IPS DF 4.7 (cell line): ENCODE measurements around the gene SC5D.

Experiments used
- DNase-seq: peaks from one replicate; pipeline ENCODE4 v3.0.0-alpha.2; 2013; ENCODE audit warnings: low spot score; ENCODE audit errors: extremely low read depth

The SC5D gene

DNA sequence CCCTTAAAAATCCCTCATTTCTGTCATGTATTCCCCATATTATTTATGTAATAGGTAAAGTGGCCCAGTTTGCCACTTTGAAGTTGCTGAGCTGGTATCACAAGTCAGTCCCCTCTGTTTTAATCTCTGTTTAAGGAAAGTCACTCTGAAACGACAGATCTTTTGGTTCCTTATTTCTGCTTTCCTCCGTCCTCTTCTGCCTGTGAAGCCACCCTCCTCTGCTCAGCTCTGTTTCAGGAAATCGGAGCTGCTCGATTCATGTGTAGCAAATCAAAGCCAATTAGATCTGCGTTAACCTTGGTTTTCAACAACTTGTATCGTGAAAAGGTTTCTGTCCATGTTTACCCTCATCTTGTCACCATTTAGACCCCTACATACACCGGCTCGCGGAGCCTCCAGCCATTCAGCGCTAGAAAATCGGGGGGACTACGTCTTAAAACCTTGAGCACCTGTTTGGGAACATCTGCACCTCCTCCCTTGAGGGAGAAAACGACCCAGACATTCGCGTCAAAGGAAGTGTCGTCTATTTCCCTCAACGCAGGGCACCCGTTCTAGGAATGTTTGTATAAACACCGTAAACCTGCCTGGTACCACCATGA is 576 bp upstream of the SC5D start:
- DNase-seq, result no peak

DNA sequence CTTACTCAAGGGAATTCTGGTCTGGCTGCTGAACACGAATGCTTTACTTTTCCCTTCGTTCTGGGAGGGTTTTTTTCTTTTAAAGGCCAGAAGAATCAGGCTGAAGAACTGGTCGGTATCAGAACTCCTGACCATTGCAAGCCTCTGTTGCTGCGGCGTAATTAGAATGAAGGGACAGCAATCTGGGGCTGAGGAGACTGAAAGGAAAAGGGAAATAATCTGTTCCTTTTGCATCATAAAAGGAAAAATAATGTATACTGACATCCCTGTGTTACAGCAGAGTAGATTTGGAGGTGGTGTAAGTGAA is 670 bp downstream of the SC5D start:
- no peak for DNase-seq

DNA sequence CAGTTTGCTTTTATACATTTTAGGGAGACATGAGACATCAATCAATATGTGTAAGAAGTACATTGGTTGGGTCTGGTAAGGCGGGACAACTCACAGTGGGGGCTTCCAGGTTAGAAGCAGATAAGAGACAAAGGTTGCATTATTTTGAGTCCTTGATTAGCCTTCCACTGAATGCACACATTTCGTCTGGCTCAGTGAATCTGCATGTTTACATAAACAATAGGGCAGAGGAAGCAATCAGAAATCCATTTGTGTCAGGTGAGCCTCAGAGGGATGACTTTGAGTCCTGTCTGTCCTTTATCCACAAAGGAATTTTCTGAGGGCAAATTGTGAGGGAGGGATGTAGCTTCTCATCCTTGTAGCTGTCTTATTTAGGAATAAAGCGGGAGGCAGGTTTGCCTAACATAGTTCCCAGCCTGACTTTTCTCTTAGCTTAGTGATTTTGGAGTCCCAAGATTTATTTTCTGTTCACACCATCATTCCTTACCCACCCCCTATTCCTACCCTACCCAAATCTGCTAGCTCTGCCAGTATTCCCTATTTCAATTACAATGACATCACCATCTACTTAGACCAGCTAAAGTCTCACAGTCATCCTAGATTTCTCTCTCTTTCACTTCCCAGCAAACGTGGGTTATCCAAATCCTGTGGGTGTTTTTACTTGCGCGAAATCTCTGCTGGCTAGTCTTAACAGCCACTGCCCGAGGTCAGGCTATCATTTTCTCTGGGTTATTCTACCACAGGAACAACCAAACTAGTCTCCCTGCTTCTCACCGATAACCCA is 2.9 kb downstream of the SC5D start:
- DNase-seq, result no peak

DNA sequence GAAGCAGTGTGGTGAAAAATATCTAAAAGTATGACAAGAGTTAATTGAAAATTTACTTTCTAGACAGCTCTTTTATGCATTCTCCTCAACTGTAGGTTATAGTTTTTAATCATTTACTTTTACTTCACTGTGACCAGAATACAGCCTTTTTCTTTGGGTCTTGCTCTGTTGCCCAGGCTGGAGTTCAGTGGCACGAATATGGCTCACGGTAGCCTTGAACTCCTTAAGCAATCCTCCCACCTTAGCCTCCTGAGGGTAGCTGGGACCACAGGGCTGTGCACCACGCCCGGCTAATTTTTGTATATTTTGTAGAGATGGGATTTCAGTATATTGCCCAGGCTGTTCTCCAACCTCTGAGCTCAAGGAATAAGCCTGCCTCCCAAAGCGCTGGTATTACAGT is 5.3 kb downstream of the SC5D start:
- no peak for DNase-seq

DNA sequence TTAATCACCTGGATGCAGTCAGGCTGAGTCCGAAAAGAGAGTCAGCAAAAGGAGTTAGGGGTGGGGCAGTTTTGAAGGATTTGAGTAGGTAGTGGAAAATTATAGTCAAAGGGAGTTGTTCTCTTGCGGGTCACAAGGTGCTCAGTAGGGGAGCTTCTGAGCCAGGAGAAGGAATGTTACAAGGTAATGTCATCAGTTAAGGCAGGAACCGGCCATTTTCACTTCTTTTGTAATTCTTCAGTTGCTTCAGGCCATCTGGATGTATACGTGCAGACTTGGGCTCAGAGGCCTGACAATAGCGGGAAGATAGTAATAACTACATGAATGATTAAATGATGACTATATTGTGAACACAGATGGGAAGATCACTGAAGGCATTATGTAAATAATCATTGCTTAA is 6.2 kb downstream of the SC5D start:
- DNase-seq, result no peak

DNA sequence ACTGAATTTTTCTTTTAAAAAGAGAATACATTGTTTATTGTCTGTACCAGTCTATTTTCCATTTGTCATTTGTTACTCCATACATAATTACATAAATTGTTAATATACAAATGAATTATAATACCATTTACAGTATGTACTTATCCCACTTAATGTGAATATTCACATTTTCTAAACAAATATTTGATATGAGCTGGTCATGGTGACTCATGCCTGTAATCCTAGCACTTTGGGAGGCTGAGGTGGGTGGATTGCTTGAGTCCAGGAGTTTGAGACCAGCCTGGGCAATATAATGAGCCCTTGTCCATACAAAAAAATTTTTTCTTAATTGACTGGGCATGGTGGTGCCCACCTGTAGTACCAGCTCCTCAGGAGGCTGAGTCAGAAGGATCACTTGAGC is 6.8 kb downstream of the SC5D start:
- DNase-seq, result no peak

DNA sequence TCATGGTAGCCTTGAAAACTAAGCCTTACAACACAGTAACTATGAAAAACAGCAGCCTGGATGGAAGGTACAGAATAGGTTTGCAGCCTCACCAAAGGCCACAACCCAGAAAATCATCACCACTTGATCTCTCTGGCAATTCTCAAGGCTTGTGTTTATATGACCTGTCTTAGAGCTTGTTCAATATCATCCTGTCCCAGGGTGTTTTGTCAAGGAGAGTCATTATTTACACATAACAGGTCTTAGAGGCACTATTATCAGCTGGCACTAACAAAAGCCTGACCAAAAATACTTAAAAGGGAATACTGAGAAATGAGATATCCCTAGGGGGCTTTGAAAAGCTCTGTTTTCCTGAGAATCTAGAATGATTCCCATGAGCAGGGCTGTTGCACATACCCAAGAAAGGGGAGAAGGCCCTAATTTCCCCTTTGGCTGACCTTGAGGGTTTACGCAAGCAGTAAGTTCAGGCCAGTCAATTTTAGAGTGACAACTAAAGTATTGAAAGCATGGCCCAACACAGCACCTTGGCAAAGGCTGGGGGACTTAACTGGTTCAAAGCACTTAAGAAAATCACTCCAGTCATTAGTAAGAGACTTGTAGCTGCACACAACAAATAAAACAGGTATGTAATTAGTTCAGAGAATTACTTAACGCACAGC is 7.9 kb downstream of the SC5D start:
- DNase-seq, result no peak

DNA sequence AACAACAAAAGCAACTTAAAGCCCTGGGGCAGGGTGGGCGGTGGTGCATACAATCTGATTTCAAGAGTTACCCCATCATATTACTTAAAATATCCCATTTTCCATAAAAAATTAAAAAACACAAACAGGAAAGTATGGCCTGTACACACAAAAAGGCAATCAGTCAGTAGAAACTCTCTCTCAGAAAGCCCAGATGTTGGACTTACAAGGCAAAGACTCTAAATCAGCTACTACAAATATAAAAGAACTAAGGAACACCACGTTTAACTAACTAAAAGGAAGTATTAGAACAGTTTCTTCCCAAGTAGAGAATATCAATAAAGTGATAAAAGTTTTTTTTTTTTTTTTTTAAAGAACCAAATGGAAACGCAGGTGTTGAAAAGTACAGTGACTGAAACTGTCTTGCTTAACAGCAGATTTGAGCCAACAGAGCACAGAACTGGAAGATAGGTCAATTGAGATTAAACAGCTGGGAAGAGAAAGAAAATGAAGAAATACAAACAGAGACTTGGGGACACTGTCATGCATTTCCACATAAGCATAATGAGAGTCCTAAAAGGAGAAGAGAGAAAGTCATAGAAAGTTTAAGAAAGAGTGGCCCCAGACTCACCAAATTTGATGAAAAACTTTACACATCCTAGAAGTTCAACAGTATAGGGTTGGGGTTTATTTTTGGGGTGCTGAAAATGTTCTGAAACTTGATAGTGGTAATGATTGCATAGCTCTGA is 8.6 kb downstream of the SC5D start:
- no peak for DNase-seq

DNA sequence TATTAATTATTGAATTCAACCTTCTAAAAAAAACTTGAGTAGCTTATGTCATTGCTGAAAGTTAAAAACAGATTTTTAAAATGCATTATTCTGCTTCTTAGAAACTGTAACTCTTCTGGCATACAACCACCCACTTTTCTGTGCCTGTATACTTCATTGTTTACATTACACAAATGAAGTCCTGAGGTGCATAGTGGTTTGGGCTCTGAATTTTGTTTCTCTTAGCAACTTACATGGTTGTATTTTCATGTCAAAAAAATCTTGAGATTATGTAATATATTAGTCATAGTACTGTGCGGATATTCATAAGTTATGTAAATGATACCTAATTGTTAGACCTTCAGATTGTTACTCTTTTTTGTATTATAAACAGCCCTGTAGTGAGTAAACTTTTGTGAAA is 12.2 kb downstream of the SC5D start:
- no peak for DNase-seq

DNA sequence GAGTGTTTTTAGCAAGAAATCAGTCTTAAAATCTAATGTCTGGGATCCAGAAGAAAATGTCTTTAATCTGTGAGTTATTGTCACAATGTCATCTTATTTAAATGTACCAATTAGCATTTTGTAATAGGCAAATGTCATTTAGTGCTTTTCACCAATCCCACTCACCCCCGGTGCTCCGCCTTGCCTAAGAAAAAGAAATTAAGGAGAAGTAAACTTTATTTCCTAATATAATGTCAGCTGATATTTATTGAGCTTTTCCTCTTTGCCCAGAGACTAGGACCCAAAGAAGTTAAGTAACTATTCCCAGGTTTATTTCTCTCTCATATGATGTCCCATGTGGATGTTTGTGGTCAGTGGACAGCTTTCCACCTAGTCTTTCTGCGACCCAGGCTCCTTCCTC is 16.2 kb downstream of the SC5D start:
- DNase-seq, result no peak

DNA sequence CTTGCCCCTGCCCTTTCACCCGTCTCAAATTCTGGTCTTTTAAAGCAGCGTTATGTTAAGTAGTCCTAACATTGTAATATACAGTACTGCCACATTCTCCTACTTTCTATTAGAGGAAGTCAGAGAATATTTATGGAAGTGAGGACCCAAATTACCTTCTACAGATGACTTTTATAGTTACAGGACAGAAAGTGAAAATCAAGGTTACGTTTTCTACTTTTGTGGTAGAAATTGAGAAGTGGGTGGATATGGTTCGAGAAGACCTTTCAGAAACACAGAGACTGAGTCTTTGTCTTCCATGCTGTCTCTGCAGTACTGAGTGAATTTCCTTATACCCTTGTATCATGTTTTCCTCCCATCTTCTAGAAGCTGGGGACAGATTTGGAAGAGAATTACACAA is 17.1 kb downstream of the SC5D start:
- DNase-seq, result no peak

DNA sequence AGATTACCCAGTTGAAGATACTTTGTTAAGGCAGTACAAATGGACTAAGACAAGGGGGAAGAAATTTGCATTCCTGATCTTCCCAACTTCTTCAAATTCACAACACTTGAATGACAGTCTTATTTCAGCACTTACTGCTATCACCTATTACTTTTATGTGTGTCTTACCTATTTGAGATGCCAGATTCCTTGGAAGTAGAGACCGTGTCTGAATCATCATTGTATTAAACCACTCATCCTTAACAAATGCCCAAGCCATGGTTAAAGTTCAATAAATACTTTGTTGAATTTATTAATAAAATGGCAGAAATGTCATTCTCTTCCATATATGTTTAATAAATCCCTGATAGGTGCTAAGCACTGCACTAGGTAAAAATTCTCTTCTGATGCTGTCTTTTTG is 18.3 kb downstream of the SC5D start:
- DNase-seq, result no peak

DNA sequence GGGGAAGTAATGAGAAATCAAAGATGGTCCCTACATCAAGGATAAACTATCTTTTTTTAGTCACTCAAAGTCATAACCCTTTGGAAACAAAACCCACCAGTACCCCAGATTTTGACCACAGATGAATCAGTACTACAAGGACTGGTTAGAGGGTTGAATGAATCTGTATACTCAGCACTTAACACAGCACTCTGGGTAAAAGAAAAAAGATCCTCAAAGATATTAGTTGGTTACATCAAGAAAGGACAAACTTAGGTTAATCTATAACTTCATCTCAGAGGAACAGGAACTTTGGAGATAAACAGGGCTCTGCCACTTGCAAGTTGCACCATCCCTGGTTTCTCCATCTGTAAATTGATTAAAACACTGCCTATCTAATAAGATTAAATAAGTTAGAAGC is 18.8 kb downstream of the SC5D start:
- no peak for DNase-seq

DNA sequence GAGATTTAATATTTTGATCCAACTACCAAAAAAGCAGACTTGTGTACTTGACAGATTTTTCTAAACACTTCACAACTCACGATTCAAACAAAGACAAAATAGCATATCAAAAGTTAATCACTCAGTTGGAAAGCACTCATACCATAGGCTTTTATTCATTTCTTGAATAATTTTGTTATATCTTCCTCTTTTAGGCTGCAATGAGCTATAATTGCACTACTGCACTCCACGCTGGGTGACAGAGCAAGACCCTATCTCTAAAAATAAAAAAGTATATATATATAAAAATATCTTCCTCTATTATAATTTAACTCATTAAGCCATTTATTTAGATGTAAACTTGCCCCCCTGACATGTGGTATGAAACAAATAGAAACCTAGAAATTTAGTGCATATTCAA is 19.9 kb downstream of the SC5D start:
- DNase-seq, result no peak

DNA sequence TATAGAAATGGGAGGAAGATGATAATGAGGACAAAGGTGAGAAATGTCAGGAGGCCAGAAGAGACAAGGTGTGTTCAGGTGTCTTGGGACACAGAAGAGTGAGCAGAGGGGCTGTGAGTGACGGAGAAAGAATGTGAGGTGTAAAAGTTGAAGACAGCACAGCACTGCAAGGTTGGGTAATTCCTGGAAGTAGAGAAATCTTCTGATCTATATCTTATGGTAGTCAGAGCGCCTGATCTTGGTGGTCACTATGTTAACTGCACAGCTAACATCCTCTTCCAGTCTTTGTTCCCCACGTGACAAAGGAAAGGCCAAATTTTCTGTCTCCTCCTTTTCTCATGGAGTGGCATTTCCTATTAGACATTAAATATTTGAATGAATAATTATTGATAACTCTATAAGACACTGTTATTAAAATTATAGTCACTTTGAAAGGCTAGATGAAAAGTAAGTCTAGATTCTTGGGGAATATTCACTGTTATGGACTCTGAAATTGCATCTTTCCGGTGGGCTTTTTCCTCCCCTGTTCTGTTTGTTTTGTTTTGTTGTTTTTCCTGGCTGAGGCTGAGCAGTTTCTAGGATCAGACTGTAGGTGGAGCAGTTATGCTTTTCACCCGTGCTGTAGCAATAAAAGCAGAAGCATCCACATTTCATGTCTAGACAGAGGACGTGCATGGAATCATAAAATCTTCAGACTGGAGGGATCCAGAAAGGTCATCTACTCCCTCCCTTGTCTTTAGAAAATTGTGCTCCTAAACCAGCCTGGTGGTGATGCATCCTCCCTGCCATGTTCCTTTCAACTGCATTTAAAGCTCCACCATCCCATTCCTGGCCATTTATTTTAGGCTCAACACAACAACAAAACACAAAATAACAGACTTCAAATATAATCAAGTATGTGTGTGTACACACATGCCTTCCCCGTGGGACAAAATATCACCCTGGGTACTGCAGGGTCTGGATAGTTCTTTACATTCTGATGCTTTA is 26.6 kb downstream of the SC5D start:
- peak; percentile 30 for DNase-seq

DNA sequence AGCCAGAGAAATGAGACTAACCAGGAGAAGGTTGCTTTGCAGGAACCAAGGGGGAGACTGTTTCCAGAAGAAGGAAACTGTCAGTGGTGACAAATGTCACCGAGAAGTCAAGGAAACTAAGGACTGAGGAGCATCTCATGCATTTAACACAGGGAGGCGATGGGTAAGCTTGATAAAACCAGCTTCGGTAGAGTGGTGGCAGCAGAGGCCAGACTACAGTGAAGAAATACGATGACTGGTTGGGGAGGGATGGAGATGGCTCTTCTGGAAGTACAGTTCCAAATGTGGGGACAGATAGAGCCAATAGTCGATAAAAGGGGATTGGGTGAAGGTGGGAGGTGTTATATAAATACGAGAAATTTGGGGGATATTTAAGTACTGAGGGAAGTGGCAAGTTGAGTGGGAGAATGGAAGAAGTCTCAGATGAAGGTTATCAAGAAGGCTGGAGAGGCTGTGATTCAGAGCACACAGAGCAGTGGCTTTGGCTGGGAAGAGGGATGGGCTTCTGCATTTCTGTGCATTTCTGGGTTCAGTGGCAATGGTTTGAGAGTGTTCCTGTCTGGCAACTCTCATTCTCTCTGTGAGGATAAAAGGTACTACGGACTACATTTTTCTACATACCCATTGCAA is 29.2 kb downstream of the SC5D start:
- peak; percentile 44 for DNase-seq

DNA sequence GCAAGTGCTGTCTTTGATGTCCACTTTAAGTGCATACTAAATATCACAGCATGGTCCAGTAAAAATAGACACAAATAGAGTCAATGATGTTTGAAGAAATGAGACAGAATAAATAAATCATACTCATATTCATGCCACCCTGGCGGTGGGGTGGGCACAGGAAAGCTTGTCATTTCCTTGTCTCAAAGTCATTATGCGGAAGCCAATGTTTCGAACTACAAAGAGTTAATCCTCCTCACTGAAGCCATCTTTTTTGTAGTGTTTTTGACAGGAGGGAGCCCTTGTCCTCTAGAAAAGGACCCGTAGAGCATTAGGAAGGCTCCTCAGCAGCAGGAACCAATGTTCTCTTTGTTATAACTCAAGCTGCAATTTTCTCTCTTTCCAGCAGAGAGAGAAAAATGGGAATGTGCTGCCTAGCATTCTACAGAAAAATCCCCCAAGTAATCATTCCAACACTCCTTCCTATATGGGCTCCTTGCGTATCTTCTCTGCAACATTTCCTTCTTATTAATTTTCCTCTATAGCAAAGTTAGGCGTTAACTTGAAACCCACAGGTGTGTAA is 30.6 kb downstream of the SC5D start:
- no peak for DNase-seq

DNA sequence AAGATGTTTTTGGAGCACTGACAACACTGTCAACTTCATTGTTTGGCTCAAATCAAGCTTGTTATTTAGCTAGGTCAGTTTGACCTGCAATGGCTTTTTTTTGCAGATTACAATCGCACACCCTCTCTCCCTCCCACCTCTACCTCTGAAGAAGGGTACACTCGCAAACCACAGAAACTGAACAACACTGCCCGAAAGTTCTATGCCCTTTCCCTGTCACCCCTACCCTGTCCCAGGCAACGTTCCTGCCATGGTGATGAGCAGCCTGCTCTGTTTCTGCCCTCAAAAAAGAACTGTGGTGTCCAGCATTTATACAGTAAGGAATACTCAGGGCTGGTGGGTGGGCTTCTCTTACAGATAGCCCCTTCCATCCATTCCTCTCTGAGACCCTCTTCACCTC is 33.7 kb downstream of the SC5D start:
- no peak for DNase-seq

DNA sequence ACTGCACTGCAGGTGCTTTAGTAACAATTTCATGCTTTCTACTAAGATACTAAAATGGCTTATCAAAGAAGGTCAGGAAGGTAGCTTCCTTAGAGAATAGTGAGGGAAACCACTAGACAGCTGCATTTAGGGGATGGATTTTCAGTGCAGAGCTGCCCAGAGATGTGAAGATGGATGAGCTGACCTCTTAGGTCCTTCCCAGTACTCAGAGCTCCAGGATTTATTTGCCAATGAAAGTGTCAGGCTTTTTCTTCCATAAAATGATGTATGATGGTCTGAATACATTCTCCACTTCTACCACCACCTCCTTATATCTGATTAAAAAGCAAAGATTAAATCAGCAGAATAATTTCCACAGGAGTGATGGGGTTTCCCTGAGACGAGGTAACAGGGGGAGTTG is 35.0 kb downstream of the SC5D start:
- no peak for DNase-seq

DNA sequence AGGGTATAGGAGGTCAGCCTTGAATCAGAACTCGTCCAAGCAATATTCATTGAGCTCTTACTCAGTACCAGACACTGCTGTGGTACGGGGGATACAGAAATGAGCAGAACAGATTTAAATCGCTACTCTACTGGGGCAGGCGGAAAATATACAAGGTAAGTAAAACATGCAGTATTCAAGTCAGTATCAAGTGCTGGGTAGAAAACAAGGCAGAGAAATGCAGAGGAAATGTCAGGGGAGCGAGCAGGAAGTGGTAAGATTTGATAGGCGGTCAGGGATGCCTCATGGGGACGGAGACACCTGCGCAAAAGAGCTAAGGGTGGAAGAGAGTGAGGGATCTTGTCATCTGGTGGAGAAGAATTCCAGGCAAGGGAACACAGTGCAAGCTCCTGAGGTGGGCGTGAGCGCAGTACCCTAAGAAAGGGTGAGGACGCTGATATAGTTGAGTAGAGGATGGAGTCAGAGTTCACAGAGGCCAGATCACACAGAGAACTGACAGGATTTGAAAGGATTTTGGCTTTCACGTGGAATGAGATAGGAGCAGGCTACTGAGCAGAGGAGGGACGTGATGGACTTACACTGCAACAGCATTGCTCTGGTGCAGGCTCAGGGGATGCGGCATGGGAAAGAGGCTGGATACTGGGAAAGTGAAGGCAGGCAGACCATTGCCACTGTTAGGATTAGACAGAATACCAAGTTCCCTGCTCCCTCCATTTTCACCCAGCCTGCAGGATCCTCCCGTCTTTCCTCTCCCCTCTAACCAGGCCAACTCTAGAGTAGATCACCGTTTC is 35.8 kb downstream of the SC5D start:
- DNase-seq, result no peak
